ENCODE results near the gene DNER.

GRCh38 chr2:229375251-229375650, 339.1 kb downstream of the DNER start:
- TF ChIP-seq CTCF (IDR thresholded peaks at IDR 0.05 in 2 of 3, conservative IDR thresholded peaks at IDR 0.05 in 1 of 3; ENCODE audit: borderline replicate concordance in 1 of 3, insufficient read depth in 1 of 3, low read depth in 2 of 3, low read length in 2 of 3), result no peak
- TF ChIP-seq EZH2 (IDR thresholded peaks at IDR 0.05), result no peak
- TF ChIP-seq REST (IDR thresholded peaks at IDR 0.05; ENCODE audit: low read depth), result no peak
- no peak for TF ChIP-seq YY1 (IDR thresholded peaks at IDR 0.05; ENCODE audit: extremely low read depth, insufficient replicate concordance, low read depth, low read length)
- TF ChIP-seq EZH2phosphoT487 (IDR thresholded peaks at IDR 0.05; ENCODE audit: borderline replicate concordance), result no peak
- no peak for TF ChIP-seq RAD21 (IDR thresholded peaks at IDR 0.05; ENCODE audit: low read depth)
- no peak for TF ChIP-seq CEBPB (IDR thresholded peaks at IDR 0.05; ENCODE audit: low read depth)
- TF ChIP-seq ZFX (IDR thresholded peaks at IDR 0.05), result no peak
- TF ChIP-seq POLR2AphosphoS5 (IDR thresholded peaks at IDR 0.05; ENCODE audit: low read depth, low read length), result no peak
- no peak for TF ChIP-seq ZBTB33 (IDR thresholded peaks at IDR 0.05; ENCODE audit: extremely low read depth, insufficient replicate concordance, low read length)
- TF ChIP-seq POLR2A (IDR thresholded peaks at IDR 0.05; ENCODE audit: borderline replicate concordance, extremely low read depth, insufficient read depth, insufficient read length), result no peak
- no peak for TF ChIP-seq MAX (IDR thresholded peaks at IDR 0.05)

All from HCT116 (cell line).